Middle frontal gyrus (tissue), 1 donor: ENCODE results near the gene CD300C.
"Not testable (repeated sequence)": the region's sequence is repeated elsewhere in the genome, so short reads cannot be mapped to it uniquely, and the experiment has no call there.

Experiments
- DNase-seq: peaks from one replicate; pipeline ENCODE4 v3.0.0-alpha.2; 2015; ENCODE audit warnings: low spot score; ENCODE audit errors: extremely low spot score

The CD300C gene

DNA sequence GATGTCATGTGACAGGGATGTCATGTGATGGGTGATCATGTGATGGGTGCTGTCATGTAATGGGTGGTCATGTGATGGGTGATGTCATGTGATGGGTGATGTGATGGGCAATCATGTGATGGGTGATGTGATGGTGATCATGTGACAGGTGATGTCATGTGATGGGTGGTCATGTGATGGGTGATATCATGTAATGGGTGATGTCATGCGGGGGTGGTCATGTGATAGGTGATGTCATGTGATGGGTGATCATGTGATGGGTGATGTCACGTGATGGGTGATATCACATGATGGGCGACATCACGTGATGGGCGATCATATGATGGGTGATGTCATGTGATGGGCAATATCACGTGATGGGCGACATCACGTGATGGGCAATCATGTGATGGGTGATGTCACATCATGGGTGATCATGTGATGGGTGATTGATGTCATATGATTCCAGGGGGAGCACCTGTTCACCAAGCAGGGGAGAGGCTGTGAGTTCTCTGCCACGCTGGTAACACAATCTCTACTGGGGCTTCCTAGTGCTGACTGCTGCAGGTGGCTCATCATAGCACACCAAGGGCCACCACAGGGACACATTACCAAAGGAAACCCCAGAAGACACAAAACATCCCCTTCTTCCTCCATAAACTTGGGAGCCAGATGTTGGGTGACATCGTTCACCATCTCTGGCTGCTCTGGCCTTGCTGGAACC is 31.1 kb downstream of the CD300C start:
- DNase-seq, result no peak

DNA sequence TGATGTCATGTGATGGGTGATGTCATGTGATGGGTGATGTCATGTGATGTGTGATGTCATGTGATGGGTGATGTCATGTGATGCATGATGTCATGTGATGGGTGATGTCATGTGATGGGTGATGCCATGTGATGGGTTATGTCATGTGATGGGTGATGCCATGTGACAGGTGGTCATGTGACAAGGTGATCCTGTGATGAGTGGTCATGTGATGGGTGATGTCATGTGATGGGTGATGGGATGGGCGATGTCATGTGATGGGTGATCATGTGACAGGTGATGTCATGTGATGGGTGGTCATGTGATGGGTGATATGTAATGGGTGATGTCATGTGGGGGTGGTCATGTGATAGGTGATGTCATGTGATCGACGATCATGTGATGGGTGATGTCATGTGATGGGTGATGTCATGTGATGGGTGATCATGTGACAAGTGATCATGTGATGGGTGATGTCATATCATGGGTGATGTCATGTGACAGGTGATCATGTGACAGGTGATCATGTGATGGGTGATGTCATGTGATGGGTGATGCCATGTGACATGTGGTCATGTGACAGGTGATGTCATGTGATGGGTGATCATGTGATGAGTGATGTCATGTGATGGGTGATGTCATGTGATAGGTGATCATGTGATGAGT is 31.8 kb downstream of the CD300C start:
- DNase-seq, result no peak

- DNase-seq, result no peak
These were observed 33.3 kb downstream of the CD300C start for GRCh38 chr17:74512624-74513091.

DNA sequence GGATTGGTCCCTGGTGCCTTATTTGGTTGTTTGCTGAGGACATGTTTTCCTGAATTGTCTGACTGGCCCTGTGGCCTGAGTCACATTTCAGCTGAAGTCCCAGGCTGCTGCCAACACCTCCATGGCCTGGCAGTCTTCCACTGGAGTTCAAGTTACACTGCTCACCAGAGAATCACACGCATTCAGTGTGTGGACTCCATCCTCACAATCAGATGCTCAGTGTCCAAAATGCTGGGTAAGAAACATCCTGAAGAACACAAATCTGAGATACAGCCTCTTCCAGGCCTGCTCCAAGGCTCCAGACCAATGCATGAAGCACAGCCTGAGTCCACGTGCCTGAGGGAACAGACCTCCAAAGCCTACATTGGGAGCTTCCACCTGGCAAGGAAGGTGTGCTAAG is 33.9 kb downstream of the CD300C start:
- DNase-seq, result no peak

- no peak for DNase-seq
These were observed 37.8 kb downstream of the CD300C start for GRCh38 chr17:74508156-74508555.

GRCh38 chr17:74503949-74504348 is 42.0 kb downstream of the CD300C start:
- DNase-seq, result not testable (repeated sequence)

GRCh38 chr17:74502861-74503260 is 43.1 kb downstream of the CD300C start:
- DNase-seq, result no peak

- DNase-seq, result no peak
These were observed 45.9 kb downstream of the CD300C start for GRCh38 chr17:74499992-74500391.

DNA sequence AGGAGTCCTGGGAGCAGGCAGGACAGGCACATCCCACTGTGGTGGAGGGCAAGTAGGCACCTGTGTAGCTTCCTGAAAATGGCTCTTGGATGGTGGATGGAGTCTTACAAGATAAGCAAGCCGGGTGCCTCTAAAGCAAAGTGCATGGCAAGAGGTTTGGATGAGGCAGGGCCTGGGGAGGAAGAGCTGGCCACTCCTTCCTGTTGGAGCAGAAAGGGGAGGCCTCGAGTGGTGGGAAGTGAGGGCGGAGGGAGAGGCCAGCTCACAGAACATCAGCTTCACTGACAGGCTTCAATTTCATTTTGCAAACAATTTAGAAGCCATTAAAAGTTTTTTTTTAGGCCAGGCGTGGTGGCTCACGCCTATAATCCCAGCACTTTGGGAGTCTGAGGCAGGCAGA is 48.4 kb downstream of the CD300C start:
- no peak for DNase-seq

DNA sequence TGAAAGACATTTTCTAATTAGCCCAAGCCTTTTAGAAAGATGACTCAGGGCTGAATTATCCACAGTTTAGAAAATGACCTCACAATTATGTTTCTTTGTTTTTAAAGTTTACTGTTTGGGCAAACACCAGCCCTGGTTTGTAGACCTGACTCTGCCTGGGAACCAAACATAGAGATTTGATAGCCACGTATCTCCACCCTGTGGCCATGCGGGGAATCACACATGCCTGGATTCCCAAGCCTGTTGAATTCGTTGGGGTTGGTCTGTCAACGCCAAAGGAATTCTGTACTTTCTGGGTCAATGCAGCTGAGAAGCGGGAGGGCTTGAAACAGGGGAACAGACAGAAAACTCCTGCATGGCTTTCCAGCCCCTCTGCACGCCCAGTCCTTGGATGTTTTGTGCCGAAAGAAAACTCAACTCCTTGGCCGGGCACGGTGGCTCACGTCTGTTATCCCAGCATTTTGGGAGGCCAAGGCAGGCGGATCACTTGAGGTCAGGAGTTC is 52.5 kb downstream of the CD300C start:
- peak; percentile 18 for DNase-seq

DNA sequence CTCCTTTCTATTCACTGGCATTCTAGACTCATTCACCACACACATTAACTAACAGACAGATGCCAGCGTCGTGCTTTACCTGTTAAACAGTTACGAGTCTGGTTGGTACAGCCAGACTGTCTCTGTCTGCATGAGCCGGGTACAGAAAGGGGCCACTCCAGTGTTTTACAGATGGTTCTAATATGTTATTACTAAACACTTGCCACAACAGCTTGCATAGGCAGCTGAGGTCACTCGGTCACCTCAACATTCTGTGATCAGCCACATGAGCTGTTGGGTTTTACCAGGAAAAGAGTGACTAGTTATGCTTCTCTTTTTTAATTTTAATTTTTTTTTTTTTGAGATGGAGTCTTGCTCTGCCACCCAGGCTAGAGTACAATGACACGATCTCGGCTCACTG is 54.3 kb downstream of the CD300C start:
- no peak for DNase-seq
